Loucy (cell line): ENCODE data around the gene NADK2.

ENCODE experiments used
- H2AFZ ChIP-seq: fragments of 200-600 bp; sonication (generic); 2 replicates; pipeline ENCODE4 v1.6.0; 2016; ENCODE audit warnings: antibody characterized with exemption, mild to moderate bottlenecking, low read length, moderate library complexity
- H3F3A ChIP-seq: fragments of 200-600 bp; 2 replicates; pipeline ENCODE4 v1.6.0; 2016; ENCODE audit warnings: antibody characterized with exemption, low read depth, mild to moderate bottlenecking
- H3K27me3 ChIP-seq: fragments of 200-600 bp; sonication (generic); 2 replicates; pipeline ENCODE4 v1.6.1; 2014; ENCODE audit warnings: low read length, mild to moderate bottlenecking; ENCODE audit not compliant: insufficient read depth, poor library complexity, severe bottlenecking
- H3K36me3 ChIP-seq: fragments of 200-600 bp; sonication (generic); 2 replicates; pipeline ENCODE4 v1.6.1; 2016; ENCODE audit warnings: low read length; ENCODE audit not compliant: insufficient read depth
- H3K4me1 ChIP-seq: fragments of 200-600 bp; sonication (generic); 2 replicates; pipeline ENCODE4 v1.5.1; 2014; ENCODE audit warnings: low read length, mild to moderate bottlenecking; ENCODE audit not compliant: insufficient read depth, poor library complexity, severe bottlenecking
- H3K4me2 ChIP-seq: fragments of 200-600 bp; sonication (generic); 2 replicates; pipeline ENCODE4 v1.6.0; 2014; ENCODE audit warnings: antibody characterized with exemption, low read length, low read depth, mild to moderate bottlenecking; ENCODE audit not compliant: poor library complexity, severe bottlenecking
- H3K4me3 ChIP-seq: fragments of 200-600 bp; sonication (generic); 2 replicates; pipeline ENCODE4 v1.5.1; 2014; ENCODE audit warnings: low read length, mild to moderate bottlenecking, mixed read lengths; ENCODE audit not compliant: poor library complexity, severe bottlenecking
- H3K79me2 ChIP-seq: fragments of 200-600 bp; sonication (generic); 2 replicates; pipeline ENCODE4 v1.6.1; 2014; ENCODE audit warnings: low read length; ENCODE audit not compliant: insufficient read depth
- H3K9ac ChIP-seq: fragments of 200-600 bp; sonication (generic); 2 replicates; pipeline ENCODE4 v1.6.0; 2014; ENCODE audit warnings: mild to moderate bottlenecking, low read depth, low read length, moderate library complexity; ENCODE audit not compliant: poor library complexity, severe bottlenecking
- H3K9me2 ChIP-seq: fragments of 200-600 bp; sonication (generic); replicated peaks from 2 replicates; pipeline ENCODE4 v1.6.1; 2016; ENCODE audit warnings: low read depth, low read length, mixed read lengths
- H3K9me3 ChIP-seq: fragments of 200-600 bp; sonication (generic); 2 replicates; pipeline ENCODE4 v1.6.1; 2014; ENCODE audit warnings: mild to moderate bottlenecking, antibody characterized with exemption, low read length, low read depth; ENCODE audit not compliant: insufficient read depth
- H4K20me1 ChIP-seq: fragments of 200-600 bp; sonication (generic); 2 replicates; pipeline ENCODE4 v1.6.0; 2014; ENCODE audit warnings: antibody characterized with exemption, low read length, mild to moderate bottlenecking; ENCODE audit not compliant: insufficient read depth, poor library complexity, severe bottlenecking
- EZH2phosphoT487 ChIP-seq: fragments of 200-600 bp; IDR thresholded peaks from 2 replicates; pipeline ENCODE4 v1.6.1; 2018; ENCODE audit warnings: antibody characterized with exemption, mild to moderate bottlenecking, moderate library complexity, borderline replicate concordance
- TF ChIP-seq, protein P1 (sequence below): fragments of 200-600 bp; sonication (generic); conservative IDR thresholded peaks from 2 replicates; pipeline ENCODE4 v1.5.1; 2014; ENCODE audit warnings: mild to moderate bottlenecking, antibody characterized with exemption, low read length

Gene NADK2

GRCh38 chr5:36228505-36228904, 13.2 kb downstream of the NADK2 start:
- Histone ChIP-seq H2AFZ (no peak overlapping the region), H3F3A (no peaks in the 10 kb centered on the region), H3K79me2 (peaks cover 11% of the 10 kb centered on the region; the same call in 1 of the 2 replicates), H3K27me3 (no peaks in the 10 kb centered on the region), H3K9me2 (no peaks in the 10 kb centered on the region), H4K20me1 (no peaks in the 10 kb centered on the region), H3K4me1 (peaks cover 7% of the 10 kb centered on the region), H3K36me3 (peaks cover 26% of the 10 kb centered on the region; the same call in 1 of the 2 replicates), H3K4me2 (no peak overlapping the region), H3K9me3 (no peaks in the 10 kb centered on the region), H3K4me3 (no peak overlapping the region), H3K9ac (no peak overlapping the region)
- no peak for TF ChIP-seq EZH2phosphoT487
- TF ChIP-seq, protein P1, sequence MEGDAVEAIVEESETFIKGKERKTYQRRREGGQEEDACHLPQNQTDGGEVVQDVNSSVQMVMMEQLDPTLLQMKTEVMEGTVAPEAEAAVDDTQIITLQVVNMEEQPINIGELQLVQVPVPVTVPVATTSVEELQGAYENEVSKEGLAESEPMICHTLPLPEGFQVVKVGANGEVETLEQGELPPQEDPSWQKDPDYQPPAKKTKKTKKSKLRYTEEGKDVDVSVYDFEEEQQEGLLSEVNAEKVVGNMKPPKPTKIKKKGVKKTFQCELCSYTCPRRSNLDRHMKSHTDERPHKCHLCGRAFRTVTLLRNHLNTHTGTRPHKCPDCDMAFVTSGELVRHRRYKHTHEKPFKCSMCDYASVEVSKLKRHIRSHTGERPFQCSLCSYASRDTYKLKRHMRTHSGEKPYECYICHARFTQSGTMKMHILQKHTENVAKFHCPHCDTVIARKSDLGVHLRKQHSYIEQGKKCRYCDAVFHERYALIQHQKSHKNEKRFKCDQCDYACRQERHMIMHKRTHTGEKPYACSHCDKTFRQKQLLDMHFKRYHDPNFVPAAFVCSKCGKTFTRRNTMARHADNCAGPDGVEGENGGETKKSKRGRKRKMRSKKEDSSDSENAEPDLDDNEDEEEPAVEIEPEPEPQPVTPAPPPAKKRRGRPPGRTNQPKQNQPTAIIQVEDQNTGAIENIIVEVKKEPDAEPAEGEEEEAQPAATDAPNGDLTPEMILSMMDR = no peak

DNA sequence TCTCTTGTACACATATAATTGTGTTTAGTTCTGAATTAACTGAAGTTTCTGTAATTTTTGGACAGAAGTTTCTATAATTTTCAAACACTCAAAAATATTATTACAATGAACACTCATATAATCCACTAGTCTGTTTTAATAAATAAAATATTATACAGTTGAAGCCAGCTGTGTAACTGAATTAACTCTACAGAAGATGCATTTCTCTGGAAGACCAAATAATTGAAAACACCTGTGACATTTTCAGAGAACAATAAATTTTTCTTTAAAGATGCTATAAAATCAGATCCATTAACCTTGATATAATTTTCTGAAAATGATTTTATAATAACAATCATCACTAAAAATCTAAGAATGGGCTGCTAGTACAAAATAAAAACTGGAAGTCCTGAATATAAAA, 14.7 kb downstream of the NADK2 start:
- Histone ChIP-seq H2AFZ (no peak overlapping the region), H3K4me2 (no peak overlapping the region), H3K9ac (no peak overlapping the region), H3K27me3 (no peaks in the 10 kb centered on the region), H3K79me2 (peaks cover 11% of the 10 kb centered on the region; the same call in 1 of the 2 replicates), H4K20me1 (no peaks in the 10 kb centered on the region), H3K9me2 (no peaks in the 10 kb centered on the region), H3K36me3 (peaks cover 33% of the 10 kb centered on the region; the same call in 1 of the 2 replicates), H3K4me3 (no peak overlapping the region), H3K4me1 (peaks cover 7% of the 10 kb centered on the region), H3F3A (no peaks in the 10 kb centered on the region), H3K9me3 (no peaks in the 10 kb centered on the region)
- TF ChIP-seq, protein P1 = no peak
- no peak for TF ChIP-seq EZH2phosphoT487

DNA sequence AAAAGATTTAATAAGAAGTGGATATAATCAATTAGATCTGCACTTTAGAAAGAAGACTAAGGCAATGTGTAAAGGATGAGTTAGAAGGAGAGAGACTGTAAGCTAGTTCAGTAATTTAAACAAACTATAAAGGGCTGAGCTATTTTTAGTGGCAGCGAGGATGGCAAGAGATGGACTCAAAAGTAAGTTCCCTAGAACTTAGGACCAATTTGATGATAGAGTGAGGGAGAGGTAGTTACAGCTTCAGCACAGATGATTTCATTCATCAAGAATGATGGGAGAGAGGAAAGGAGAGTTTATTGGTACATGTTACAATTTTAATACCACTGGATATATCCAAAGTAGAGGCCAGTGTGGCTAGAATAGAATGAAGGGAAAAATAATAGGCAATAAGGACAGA, 19.1 kb downstream of the NADK2 start:
- Histone ChIP-seq H4K20me1 (no peaks in the 10 kb centered on the region), H3K9me3 (no peaks in the 10 kb centered on the region), H3F3A (no peaks in the 10 kb centered on the region)

More for the DNA sequence above, 19.1 kb downstream of the NADK2 start:
- no peak overlapping the region for H3K9ac ChIP-seq
- no peak overlapping the region for H3K4me2 ChIP-seq
- no peak overlapping the region for H2AFZ ChIP-seq
- no peaks in the 10 kb centered on the region for H3K27me3 ChIP-seq
- peaks cover 64% of the 10 kb centered on the region; the same call in 1 of the 2 replicates for H3K36me3 ChIP-seq
- no peak overlapping the region for H3K4me3 ChIP-seq
- TF ChIP-seq, protein P1 = no peak
- no peak for TF ChIP-seq EZH2phosphoT487
- H3K4me1 ChIP-seq = no peaks in the 10 kb centered on the region
- H3K9me2 ChIP-seq = no peaks in the 10 kb centered on the region
- H3K79me2 ChIP-seq = no peaks in the 10 kb centered on the region
